Esophagus muscularis mucosa (tissue), 4 donors: ENCODE measurements around the gene TRIP10.

Source experiments
- EP300 ChIP-seq: sonication (generic); formaldehyde crosslinking; IDR thresholded peaks from one replicate; pipeline ENCODE4 v1.6.1; 2017; ENCODE audit warnings: antibody characterized with exemption
- POLR2A ChIP-seq: fragments of 450-650 bp; IDR thresholded peaks from one replicate; pipeline ENCODE4 v1.6.1; 2017; ENCODE audit warnings: antibody characterized with exemption, moderate library complexity, mild to moderate bottlenecking, low read depth
- POLR2AphosphoS5 ChIP-seq, 2 donors: sonication (generic); formaldehyde crosslinking; IDR thresholded peaks; one replicate each; pipeline ENCODE4 v1.6.1; 2017; ENCODE audit warnings: antibody characterized with exemption in 2 of 2
- TF ChIP-seq, protein P1 (sequence below), 3 experiments: fragments of 200-600 bp in 2 of 3; fragments of 450-650 bp in 1 of 3; sonication (generic) in 2 of 3; IDR thresholded peaks; one replicate each; pipeline ENCODE4 v1.5.1; 2017 to 2019; ENCODE audit warnings: antibody characterized with exemption in 3 of 3, mild to moderate bottlenecking in 2 of 3, moderate library complexity in 1 of 3

DNA sequence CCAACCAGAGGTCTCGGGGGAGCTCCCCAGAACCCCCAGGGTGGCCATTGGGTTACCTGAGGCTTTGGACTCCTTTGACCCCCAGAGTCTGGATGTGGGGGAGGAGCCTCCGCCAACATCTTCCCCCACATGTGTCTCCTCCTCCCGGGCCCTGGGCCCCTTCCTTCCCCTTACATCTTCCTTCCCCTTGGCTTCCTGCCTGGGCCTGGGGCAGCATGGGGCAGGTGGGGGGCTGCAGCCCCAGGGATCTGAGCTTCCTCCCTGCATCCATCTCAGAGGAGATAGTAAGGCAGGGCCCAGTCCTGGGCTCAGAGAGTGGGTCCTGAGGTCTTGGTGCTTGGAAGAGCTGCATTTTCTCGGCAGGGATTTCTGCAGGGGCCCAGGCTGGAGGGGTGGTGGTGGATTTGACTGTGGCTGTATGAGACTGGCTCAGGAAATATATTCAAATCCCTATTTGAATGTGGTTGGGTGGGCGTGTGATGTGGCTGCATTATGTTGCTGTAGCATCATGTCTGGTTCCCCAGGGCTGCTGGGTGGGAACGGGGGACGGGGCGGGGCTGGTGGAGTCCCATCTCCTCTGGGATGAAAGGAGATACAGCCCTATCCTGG, 33.9 kb downstream of the TRIP10 start:
- TF ChIP-seq, protein P1, sequence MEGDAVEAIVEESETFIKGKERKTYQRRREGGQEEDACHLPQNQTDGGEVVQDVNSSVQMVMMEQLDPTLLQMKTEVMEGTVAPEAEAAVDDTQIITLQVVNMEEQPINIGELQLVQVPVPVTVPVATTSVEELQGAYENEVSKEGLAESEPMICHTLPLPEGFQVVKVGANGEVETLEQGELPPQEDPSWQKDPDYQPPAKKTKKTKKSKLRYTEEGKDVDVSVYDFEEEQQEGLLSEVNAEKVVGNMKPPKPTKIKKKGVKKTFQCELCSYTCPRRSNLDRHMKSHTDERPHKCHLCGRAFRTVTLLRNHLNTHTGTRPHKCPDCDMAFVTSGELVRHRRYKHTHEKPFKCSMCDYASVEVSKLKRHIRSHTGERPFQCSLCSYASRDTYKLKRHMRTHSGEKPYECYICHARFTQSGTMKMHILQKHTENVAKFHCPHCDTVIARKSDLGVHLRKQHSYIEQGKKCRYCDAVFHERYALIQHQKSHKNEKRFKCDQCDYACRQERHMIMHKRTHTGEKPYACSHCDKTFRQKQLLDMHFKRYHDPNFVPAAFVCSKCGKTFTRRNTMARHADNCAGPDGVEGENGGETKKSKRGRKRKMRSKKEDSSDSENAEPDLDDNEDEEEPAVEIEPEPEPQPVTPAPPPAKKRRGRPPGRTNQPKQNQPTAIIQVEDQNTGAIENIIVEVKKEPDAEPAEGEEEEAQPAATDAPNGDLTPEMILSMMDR (IDR thresholded peaks at IDR 0.05): no peak
- TF ChIP-seq POLR2A (no peak), EP300 (no peak), POLR2AphosphoS5 (IDR thresholded peaks at IDR 0.05) (no peak)
